Measurements from ENCODE around the gene AKAP8.
"Not testable (repeated sequence)": the region's sequence is repeated elsewhere in the genome, so short reads cannot be mapped to it uniquely, and the experiment has no call there.

The AKAP8 gene

DNA sequence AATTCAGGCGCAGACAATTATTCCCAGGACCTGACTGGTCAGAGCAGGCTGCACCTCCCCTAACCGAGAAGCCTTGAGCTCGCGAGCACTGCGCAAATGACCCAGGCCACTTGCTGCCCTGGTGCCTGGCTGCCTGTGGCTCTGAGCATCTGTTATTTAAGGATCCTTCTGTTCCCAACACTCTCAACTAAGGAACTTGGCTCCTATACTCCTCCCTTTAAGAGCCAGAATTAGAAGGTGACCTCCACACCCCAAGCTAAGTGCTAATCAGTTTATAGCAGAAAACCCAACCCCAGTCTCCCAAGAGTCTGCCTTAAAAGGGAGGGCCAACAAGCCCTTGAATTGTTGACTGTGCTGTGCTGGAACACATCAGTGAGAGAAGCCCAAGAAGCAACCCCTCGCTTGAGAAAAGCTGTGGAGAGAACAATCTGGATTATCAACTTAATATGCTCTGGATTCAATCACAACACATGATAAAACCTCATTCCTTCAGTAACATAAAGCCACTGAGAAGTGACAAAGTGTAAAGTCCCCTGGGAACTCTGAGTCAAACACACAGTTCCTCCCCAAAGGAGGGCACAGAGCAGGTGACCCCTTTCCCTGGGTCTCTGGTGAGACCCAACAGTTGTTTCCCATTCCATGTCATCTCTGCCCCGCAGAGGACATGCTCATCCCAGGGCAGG, 24.7 kb upstream of the AKAP8 start:
- DNase-seq (ENCODE audit: low read depth): no peak

DNA sequence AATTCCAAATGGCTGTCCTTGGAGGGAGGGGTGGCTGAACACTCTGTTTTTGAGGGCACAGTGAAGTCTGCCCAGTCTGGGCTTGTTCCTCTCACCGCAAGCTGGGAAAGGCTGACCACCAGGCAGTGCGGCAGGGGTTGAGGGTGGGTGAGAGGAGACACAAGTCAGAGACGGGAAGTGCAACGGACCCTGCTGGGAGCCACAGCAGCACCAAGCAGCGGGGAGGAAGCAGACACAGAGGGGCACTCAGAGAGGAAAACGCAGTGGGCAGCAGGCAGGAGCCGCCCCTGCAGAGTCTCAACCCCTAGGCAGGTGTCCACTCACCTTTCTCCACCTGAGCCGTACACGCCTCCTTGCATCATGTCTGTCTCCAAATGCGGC, 23.6 kb upstream of the AKAP8 start:
- DNase-seq (ENCODE audit: low read depth): no peak

DNA sequence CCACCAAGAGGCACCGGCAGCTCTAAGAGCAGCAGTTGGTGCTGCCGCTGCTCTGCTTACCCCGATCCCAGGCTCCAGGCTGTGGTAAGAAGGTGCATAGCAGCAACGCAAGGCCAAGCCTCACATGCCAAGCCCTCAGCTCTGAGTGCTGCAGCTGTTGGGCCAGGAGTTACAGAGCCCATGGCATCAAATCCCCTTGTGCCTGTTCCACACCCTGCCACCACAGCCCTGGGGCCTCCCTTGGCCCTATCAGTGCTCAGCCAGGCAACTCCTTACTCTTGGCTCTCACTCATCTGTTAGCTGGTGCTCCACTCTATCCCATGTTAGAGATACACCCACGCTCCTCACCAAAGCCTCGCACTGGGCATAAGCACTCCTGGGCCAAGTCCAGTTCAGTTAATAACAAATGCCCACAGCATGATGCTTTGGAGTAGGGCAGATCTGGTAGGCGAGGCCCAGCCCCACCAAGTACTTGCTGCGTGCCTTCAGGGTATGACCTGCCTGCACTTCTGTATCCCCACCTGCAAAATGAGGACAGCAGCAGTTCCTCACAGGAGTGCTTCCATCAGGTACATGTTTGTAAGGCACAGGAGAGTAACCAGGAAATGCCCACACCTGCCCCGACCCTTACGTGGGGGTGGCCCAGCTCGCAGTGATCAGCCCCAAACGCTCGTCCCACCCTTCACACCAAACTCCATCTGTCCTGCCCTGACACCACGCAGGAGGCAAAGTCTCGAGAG, 23.0 kb upstream of the AKAP8 start:
- no peak for DNase-seq (ENCODE audit: low read depth)

DNA sequence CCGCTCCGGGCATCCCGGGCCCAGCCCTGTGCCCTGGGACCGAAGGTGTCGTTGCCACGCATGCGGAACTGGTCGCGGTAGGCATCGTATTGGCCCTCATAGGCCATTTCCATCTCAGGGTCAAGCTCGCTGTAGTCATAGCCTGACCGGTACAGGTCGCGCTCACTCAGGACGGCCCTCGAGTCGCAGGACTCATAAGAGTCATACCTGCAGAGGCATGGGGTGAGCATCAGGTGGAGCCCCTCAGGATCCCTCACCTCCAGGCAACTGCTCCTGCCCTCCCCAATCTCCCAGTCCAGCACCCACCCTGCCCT, 21.8 kb upstream of the AKAP8 start:
- no peak for DNase-seq (ENCODE audit: low read depth)

DNA sequence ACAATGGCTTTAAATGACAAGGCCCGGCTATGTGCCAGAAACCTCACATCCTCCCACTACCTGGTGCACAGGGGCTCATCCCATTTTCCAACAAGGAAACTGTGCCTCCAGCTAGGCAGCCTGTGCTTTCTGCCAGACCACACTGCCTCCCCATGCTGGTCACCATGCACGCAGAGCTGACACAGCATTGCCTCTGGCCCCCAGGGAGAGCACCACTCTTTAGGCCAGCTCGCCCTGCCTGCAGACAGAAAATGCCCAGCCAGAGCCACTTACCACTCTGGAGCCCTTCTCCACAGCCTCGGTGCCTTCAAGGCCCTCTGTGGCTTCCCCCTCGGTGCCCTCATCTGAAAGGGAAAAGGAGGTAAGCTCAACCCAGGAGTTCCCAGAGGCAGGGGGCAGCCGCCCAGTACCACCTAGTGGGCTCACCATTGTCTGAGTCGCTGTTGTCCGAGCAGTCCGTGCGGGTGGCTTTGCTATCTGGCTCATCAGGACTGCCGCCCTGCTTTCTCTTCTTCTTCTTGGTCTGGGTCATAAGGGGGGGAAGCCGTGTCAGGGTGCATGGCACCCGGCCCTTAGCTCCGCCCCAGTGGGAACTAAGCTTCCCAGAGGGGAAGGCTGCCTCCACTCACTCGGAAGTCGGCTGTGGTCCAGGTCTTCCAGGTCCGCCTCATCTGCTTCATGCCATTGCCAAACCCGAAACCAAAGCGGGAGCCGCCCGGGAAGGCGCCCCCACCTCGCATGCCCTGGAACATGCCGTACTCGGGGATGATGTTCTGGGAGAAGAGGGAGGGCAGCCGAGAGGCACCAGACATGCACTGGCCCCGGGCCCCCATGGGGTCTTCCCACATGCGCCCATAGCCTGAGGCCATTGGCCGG, 21.2 kb upstream of the AKAP8 start:
- DNase-seq (ENCODE audit: low read depth): no peak

DNA sequence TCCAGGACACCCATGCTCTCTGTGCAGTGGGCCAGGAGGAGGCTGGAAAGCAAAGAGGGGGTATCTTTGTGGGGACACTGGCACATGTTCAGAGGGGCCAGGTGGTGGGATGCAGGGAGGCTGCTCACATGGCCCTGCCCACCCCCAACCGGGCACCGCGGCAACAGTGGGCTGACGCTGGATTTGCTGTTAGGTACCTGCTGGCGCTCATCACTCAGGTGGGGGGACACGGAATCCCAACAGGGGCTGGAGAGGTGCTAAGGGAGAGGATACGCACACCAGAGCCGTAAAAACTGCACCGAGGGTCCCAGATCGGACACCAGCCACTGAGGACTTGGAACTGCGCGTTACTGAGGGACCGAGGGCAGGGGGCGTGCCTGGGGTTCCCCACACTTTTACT, 20.0 kb upstream of the AKAP8 start:
- no peak for DNase-seq (ENCODE audit: low read depth)

DNA sequence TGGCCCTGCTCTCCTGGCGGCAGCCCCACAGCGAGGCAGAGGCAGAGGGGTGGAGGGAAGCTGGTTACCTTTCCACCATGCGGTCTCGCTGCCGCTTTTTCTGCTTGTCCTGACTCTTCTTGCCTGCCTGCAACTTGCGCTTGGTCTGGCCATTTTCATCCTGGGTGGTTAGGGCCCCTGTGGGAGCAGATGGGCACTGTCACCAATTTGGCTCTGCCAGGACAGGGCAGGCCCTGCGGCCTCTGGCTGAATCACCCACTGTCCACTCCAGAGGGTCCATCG, 19.6 kb upstream of the AKAP8 start:
- no peak for DNase-seq (ENCODE audit: low read depth)

DNA sequence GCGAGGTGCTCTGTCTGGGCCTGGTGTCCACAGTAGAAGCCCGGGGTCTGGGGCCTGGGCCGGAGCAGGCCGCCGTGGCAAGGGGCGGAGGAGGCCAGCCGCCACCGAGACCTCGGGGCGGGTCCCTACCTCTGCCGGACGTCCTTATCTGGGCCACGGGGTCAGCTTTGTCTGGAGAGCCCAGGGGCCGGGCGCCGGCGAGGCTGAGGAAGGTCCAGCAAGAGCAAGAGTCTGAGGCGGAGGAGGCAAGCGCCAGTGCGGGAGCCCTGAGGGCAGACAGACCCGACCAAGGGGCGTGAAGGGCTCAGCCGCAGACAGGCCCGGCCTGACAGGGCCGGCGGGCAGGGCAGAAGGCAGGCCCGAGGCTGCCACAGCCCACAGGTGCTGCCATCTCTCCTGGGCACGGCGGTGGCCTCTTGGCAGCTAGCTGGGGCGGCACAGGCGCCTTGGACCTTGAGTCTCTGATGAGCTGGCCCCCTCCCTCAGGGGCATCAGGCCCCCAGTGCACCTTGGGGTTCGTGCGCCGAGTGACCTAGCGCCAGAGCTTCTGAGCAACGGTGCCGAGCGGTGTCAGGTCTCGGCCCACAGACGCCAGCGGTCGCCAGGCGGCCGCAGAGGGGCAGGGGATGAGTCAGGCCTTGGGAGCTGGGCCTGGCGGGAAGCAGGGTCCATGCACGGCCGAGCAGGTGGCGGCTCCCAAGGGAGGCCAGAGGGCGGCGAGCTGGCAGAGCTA, 19.1 kb upstream of the AKAP8 start:
- DNase-seq (ENCODE audit: low read depth): no peak

DNA sequence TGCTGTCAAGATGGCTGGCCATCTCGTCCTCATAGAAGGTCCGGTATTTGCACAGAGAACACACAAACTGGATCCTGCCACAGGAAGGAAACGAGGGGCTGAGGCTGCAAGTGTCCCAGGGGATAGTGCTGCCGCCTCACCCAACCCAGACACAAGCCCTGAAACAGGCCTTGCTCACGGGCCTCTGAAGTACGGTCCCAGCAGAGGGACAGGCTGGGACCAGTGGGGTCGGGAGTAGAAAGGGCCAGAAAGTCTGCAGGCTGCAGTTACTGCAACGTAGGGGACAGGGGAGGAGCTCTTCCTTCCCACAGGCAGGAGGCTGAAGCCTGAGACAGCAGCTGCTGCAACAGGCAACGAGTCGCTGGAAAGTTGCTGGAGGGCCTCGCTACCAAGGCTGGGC, 18.2 kb upstream of the AKAP8 start:
- no peak for DNase-seq (ENCODE audit: low read depth)

DNA sequence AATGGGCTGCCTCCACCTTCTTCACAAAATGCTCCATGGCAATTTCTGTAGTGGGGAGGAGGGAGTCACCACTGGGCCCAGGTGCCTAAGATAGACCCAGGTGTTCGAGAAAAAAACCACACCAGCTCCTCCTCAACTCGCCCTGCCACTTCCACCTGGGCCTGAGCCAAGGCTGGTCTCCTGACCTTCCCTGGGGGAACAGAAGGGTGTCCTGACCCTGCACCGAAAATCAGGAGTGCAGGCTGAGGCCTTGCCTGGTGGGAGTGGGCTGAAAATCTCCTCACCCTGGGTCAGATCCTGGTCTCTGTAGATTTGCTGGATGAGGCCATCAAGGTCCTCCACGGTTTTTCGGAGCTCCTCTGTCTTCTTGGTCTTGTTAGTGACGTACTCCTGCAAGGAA, 17.6 kb upstream of the AKAP8 start:
- no peak for DNase-seq (ENCODE audit: low read depth)

DNA sequence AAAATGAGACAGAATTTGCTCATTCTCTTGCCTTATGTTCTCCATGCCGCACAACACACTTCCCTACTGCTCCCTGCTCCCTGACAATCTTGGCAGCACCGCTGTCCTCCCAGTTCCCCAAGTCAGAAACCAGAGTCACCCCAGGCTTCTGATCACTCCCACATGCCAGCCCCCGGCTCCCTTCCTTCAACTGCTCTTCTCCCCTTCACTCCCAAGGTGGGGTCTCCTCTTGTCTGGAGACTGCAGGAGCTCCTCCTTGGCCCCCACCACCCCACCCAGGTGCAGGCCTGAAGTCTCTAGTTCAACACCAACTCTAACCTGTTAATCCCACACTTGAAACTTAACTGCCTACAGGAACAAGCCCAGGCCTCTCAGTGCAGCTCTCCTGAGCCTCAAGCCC, 16.8 kb upstream of the AKAP8 start:
- DNase-seq (ENCODE audit: low read depth): no peak

DNA sequence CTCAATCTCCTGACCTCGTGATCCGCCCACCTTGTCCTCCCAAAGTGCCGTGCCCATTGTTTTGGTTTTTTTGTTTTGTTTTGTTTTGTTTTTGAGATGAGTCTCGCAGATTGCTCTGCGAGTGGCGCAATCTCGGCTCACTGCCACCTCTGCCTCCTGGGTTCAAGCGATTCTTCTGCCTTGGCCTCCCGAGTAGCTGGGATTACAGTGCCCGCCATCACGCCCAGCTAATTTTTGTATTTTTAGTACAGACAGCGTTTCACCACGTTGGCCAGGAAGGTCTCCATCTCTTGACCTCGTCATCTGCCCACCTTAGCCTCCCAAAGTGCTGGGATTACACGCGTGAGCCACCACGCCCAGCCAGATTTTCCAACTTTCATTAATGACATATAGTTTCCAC, 15.7 kb upstream of the AKAP8 start:
- not testable (repeated sequence) for DNase-seq (ENCODE audit: low read depth)

DNA sequence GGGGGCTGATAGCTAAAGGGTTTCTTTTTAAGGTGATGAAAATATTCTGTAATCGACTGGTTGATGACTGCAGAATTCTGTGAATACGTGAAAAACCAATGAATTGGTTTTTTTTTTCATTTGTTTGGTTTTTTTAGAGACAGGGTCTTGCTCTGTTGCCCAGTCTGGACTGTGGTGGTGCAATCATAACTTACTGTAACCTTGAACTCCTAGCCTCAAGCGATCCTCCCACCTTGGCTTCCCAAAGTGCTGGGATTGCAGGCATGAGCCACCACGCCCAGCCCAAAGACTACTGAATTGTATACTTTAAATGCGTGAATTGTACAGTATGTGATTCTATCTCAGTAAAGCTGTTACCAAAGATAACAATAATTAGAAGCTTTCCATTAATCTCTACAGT, 14.8 kb upstream of the AKAP8 start:
- no peak for DNase-seq (ENCODE audit: low read depth)

DNA sequence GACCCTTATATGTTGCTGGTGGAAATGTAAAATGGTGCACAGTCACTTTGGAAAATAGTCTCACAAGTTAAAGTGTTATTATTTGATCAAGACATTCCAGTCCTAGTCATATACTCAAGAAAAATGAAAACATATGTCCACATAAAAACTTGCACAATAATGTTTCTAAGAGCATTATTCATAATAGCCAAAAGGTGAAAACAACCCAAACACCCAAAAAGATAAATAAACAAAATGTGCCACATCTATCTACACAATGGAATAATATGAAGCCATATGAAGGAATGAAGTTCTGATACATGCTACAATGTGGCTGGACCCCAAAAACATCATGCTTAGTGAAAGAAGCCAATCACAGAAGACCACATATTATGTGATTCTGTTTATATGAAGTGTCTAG, 14.4 kb upstream of the AKAP8 start:
- DNase-seq (ENCODE audit: low read depth): peak; percentile 55

DNA sequence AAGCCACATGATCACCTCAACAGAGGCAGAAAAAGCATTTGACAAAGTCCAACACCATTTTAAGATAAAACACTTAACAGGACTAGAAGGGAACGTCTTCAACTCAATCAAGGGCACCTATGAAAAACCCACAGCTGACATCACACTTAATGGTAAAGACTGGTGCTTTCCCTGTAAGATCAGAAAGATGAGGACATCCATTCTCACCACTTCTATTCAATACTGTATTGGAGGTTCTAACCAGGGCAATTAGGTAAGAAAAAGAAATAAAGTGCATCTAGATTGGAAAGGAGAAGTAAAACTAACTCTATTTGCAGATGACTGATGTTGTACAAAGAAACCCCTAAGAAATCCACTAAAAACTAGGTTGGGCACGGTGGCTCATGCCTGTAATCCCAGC, 11.2 kb upstream of the AKAP8 start:
- no peak for DNase-seq (ENCODE audit: low read depth)

DNA sequence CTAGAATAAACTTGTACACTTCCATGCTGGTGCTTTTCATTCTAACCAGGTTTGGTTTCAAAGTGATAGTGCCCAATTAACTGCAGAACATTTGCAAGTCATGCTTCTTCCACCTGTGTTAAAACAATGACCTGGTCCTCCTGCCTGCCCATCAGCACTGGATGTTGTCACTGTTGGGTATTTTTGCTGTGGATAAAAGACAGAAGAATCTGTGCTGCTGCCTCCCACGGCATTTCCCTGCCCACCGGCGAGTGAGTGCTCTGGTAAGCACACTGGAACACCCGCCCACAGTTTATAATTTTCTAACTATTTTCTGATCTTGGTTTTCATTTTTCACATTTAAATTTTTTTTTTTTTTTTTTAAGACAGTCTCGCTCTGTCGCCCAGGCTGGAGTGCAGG, 2.3 kb upstream of the AKAP8 start:
- no peak for DNase-seq (ENCODE audit: low read depth)

DNA sequence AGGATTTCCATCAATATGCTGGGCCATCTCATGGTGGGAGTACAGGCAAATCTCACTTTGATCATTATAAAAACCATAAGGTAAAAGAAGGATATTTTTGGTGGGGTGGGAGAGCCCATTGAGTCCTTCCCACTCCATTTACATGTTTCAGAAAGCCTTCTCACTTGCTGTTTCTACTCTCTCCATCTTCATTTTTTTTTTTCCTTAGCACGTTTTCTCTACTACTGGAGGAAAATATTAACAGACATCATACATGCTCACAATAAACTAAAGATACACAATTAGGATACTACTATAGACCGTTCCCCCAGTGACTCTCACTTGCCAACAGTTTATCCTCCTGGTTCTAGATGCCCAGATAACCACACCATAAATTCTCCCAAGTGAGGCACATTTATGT, 1.8 kb upstream of the AKAP8 start:
- no peak for DNase-seq (ENCODE audit: low read depth)

DNA sequence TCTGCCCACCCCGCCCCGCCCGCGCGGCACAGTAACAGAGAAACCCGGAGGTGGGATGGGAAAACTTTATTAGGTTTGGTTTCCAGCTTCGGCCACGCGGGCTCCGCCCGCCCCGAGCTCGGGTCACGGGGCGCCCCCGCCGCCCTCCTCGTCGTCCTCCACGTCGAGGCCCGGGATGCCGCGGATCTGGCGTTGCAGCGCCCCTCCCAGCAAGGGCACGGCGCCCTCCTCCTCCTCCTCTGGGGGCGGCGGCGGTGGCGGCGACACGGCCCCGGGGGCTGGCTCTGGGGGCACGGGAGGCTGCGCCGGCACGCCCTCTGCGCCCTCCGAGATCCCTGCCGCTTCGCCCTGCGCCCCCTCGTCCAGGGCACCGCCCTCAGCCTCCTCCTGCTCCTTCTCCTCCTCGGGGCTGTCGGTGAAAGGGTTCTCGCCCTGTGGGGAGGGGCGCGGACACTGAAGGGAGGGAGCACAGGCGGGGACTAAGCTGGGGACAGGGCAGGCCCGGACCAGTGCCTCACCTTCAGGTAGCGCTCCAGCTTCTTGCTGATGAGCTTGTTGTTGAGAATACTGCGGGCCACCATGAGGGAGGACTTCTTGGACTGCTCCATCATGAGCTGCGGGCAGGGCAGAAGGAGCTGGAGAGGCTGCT, 536 bp upstream of the AKAP8 start:
- peak; percentile 57 for DNase-seq (ENCODE audit: low read depth)

DNA sequence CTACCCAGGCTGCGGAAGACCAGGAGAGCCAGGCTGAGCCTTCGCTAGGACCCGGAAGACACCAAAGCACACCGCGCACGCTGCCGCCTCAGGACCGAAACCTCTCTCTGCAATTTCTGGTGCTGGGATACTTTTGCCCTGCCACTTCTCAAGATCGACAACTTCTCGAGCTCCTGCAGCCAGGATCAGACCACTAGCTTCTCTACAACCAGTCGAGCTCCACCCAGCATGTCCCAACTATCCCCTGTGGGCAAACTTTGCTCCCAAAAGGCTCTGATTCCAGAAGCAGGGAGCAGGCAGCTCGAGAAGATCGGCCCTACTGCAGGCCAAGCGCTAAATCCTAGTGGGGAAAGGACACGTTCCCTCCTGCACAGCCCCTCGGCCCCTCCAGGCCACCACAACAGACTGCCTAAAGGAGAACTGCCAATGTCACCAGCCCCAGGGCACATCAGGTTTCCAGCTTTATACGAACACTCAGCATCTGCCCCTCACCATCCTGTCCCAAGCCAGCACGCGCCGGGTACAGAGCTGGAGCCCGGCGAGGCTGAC, 979 bp downstream of the AKAP8 start:
- DNase-seq (ENCODE audit: low read depth): peak; percentile 63

DNA sequence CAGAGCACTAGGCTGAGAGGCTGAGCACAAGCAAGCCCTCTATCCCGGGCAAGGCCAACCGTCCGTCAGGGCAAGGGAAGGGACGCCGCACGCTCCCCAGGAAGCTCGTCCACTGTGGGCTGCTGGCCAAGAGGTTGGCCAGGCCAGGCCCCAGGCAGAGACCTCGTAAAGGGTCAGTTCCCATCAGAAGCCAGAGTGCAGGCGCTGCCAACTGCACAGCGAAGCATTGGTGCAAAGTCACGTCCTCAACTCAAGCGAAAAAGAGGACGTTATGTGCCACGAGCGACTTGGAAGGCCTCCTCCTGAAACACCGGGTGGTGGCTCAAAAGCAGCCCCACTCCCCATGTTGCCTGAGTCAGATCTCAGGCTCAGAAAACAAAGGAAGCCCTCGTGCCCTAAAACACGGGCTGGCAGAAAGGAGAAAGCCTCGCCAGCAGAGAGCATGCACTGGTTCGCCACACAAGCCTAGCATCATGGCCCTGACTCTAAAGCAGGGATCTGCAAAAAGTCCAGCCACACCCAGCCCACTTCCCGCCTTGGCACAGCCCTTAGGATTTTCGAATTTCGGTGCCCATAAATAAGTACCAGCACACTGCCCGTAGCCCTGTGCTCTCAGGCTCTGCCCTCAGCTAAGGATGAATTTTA, 4.7 kb downstream of the AKAP8 start:
- DNase-seq (ENCODE audit: low read depth): no peak

DNA sequence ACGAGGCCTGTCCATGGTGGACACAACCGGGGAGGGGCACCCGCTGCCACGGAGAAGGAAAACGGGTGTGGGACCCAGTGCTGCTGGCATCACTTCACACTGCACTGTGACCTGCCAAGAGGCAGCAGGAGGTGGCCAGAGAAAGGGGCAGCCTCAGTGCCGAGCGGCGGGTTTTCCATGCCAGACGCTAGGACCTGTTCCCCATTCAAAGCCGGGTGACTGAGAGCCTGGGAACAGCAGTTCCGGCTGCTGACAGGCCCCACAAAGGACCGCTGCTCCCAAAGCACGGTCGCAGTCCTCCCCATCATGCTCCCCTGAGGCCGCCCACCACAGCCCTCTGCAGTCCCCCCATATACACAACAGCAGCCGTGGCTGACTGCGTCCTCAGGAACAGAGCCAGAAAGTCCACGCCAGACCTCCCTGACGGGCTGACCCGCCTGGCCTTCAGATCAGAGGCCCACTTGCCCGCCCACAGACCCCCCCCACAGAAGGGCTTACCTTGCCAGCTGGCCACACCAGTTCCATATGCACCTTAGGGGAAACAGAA, 5.4 kb downstream of the AKAP8 start:
- DNase-seq (ENCODE audit: low read depth): no peak
